GM20000 (cell line): ENCODE data around the gene SUMO3.

Experiments used
- DNase-seq: peaks from one replicate; pipeline ENCODE4 v3.0.0; 2012; ENCODE audit warnings: low spot score
- TF ChIP-seq, protein P1 (sequence below): IDR thresholded peaks from 2 replicates; pipeline ENCODE4 v1.5.1; 2012; ENCODE audit warnings: mild to moderate bottlenecking, control low read depth; ENCODE audit errors: extremely low read depth, missing control alignments

The SUMO3 gene

DNA sequence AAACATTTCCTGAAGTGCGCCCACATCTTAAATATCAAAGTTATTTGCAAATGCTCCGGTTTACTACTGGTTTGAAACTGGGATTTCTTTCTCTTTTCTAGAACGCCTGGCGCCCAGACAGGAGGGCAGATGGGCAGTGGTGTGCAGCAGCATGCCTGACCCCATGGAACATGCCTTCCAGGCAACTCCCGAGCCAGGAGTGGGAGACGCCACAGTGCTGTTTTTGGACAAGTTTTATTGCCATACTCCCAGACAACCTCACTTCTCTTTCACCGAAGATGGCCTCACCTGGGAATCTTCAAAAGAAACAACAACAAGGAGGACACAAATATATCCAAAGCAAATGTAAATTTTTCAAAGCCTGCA is 37.7 kb downstream of the SUMO3 start:
- DNase-seq: no peak
- TF ChIP-seq, protein P1, sequence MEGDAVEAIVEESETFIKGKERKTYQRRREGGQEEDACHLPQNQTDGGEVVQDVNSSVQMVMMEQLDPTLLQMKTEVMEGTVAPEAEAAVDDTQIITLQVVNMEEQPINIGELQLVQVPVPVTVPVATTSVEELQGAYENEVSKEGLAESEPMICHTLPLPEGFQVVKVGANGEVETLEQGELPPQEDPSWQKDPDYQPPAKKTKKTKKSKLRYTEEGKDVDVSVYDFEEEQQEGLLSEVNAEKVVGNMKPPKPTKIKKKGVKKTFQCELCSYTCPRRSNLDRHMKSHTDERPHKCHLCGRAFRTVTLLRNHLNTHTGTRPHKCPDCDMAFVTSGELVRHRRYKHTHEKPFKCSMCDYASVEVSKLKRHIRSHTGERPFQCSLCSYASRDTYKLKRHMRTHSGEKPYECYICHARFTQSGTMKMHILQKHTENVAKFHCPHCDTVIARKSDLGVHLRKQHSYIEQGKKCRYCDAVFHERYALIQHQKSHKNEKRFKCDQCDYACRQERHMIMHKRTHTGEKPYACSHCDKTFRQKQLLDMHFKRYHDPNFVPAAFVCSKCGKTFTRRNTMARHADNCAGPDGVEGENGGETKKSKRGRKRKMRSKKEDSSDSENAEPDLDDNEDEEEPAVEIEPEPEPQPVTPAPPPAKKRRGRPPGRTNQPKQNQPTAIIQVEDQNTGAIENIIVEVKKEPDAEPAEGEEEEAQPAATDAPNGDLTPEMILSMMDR: no peak

DNA sequence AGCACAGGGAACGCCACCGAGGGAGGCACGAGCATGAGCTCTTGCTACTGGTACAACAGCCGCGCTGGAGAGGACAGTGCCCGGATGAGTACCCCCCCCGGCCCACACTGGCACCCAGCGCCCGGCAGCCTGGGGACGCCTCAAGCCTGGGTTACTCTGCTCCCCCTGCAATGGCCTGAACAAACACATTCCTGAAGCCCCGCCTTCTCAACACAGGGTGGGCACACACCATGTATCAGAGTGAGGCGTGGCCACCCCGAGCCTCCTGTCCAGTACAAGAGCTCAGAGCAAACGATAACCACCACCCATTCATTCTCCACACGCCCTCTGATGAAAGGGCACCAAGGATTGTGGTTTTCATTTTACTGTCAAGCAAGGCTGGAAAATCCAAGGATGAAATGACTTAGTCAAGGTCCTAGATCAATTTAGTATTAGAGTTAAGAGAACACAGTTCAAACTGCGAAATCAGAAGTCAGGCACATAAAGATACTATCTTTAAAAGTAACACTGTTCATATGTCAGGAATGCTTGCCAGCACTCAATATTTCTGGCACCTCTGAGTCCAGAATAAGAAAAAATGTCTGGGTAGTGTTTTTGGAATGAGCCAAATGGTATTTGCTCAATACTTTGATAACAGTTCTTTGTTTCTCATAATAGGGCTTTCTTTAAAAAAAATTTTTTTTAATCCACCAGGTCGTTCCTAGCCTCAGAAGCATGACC is 38.3 kb downstream of the SUMO3 start:
- TF ChIP-seq, protein P1: no peak
- no peak for DNase-seq

DNA sequence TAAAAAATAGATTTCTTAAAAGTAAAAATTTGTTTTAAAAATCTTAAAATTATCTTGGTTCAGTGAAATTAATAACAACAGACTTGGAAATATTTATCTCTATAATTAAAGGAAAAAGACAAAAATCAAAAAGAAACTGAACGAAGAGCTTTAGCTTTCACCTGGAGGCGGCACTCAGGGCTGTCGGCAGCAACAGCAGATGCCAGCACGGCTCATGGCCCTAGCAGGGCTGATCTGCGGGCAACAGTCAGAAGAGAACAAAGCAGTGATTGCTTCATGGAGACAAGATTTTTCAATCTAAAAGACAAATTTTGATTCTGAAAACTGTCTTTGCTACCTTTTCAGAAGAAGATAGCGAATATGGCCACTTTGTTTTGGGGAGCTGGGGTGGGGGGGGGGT is 38.9 kb downstream of the SUMO3 start:
- no peak for DNase-seq
- TF ChIP-seq, protein P1: no peak

DNA sequence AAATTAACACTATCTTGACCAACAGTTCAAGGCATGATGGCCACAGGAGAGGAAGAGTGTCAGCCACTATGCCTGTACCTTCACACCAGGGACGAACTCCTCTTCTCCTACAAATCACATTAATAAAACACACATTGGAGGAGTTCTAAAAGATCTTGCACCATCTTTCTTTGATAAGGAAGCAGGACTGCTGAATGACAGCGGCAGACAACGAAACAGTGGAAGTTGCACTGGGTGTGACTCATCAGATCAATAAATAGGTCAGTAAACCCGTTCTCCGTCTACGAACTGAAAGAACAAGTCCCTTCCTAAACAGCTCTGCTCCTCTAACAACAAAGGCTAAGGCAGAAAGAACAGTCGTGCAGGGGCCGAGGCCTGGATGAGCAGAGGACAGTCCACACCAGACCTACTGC is 39.4 kb downstream of the SUMO3 start:
- no peak for DNase-seq
- TF ChIP-seq, protein P1: no peak

DNA sequence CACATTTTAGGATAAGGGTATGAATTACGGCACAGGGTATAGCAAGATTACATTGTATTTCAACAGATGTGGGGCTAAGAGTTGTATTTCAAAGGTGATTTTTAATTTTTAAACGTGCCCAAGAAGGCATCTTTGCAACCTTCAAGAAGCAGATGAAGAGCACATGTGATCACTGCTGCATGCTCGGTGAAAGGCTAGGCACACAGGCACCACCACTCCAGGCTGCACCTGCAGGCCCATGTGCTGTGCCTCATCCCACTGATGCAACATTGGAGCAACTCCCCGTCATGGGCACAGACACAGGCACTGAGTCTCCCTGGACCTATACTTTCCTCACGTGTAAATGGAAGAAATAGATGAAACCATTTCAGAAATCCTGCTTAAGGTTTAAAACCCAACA is 39.8 kb downstream of the SUMO3 start:
- TF ChIP-seq, protein P1: no peak
- DNase-seq: no peak

DNA sequence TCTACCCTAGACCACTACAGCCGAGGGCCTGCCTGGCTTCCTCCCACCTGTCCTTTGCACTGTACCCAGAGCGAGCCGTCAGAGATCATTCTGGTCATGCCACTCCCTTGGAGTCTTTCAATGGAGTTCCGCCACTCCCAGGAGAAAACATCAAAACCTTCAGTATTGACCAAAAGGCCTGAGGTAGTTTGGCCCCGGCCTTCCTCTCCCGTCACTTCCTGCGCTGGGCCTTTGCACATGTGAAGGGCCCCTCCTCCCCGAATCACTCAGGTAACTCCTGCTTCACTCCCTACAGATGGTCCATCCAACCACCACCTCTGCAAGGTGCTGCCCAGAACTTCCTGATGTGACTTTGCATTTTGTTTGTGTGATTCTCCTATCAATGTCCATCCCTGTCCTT is 42.9 kb downstream of the SUMO3 start:
- TF ChIP-seq, protein P1: no peak
- no peak for DNase-seq

DNA sequence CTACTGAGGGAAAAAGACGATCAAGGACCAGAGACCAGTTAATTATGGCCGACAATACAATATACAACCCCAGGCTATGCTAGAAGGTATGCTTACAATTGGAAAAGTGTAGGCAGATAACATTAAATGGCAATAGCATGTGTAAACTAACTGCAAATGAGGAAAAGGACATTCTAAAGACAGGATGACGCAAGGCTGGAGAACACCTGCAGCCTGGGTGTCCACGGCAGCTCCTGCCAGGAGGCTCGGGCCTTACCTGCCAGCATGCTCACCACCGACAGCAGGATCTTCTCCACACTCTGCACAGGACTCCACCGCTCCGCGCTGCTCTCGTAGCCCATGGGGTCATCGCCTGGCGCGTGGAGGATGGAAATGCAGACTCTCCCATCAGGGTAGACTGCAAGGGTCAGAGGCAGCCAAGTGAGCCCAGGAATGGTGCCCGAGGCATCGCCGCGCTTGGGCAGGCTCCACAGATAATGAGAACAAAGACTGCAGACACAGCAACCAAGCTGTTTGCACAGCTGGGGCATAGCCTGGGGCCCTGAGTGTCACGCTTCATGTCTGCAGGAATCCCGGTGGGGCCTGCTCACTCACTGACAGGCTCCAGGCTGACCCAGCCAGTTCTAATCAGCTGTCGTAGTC is 44.5 kb downstream of the SUMO3 start:
- TF ChIP-seq, protein P1: no peak
- no peak for DNase-seq
